Measurements from ENCODE around the gene OPRM1. TPM values are rescaled to one million over a fixed set of nuclear protein-coding genes. Genes with fewer than 3 reads are reported as not detected.

The OPRM1 gene
- total and polyA plus RNA-seq, 2 of the 8 experiments (the other 6 are each of a cell fraction or from before 2014, with no cell fraction given): not detected

DNA sequence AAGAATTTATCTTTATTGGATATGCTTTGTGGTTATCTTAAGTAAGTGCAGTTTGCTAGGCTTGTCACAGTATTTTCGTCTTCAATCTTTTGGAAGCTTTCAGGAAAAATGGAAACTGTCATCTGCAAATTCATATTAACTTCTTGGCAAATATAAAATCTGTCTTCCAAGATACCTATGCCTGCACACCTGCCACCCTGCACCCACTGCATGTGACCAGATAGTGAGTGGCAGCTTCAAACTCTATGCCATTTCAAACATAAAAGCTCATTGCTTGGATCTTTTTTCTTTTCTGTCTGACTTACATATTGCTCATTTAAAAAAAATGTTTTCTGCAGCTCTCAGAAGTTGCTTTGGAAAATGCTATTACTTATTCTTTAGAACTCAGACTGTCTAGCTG is 14.1 kb downstream of the OPRM1 start:
- no peak overlapping the region for H3K27ac ChIP-seq (ENCODE audit: low read depth, low read length)
- no peak overlapping the region for H4K91ac ChIP-seq (replicated peaks; ENCODE audit: insufficient read length, low read length)
- H3K56ac ChIP-seq (replicated peaks; ENCODE audit: insufficient read length, low read depth, low read length): no peak overlapping the region
- no peak overlapping the region for H2BK5ac ChIP-seq (ENCODE audit: low read depth, low read length)
- no peak overlapping the region for H3K23ac ChIP-seq (ENCODE audit: insufficient read length)
- no peak overlapping the region for H2AFZ ChIP-seq (ENCODE audit: low read length)
- no peak overlapping the region for H3K4me3 ChIP-seq (ENCODE audit: extremely low read depth in 1 of 4, insufficient read depth in 2 of 4, low read depth in 3 of 4, low read length in 4 of 4)
- no peak overlapping the region for H3K14ac ChIP-seq (ENCODE audit: insufficient read length)
- no peak overlapping the region for H3K4ac ChIP-seq (replicated peaks; ENCODE audit: insufficient read length, low read depth, low read length)
- H2BK120ac ChIP-seq (replicated peaks; ENCODE audit: low read depth, low read length): no peak overlapping the region
- 92% methylated on average over 1 of the region's 1 CpG; no CpG with 5 or more reads in 1 of the 2 experiments for WGBS, 2 experiments (ENCODE audit: extremely low coverage in 1 of 2, insufficient coverage in 1 of 2, insufficient read length in 1 of 2, insufficient replicate concordance in 2 of 2, low coverage in 1 of 2, low lambda C conversion rate in 2 of 2, missing lambda C conversion rate in 1 of 2)
- no peak overlapping the region for H4K8ac ChIP-seq (ENCODE audit: extremely low read depth, insufficient read depth, low read length)
- H3K9me3 ChIP-seq (ENCODE audit: insufficient read depth in 2 of 2, low read depth in 1 of 2, low read length in 1 of 2): no peaks in the 10 kb centered on the region
- no peaks in the 10 kb centered on the region for H3K23me2 ChIP-seq (ENCODE audit: low read depth, low read length)
- H3K79me2 ChIP-seq (ENCODE audit: control insufficient read depth in 1 of 2, insufficient read depth in 2 of 2, low read length in 2 of 2): no peaks in the 10 kb centered on the region
- no peak for FAIRE-seq
- DNase-seq (ENCODE audit: low read depth in 1 of 2, low spot score in 2 of 2): no peak
- H2AK5ac ChIP-seq (ENCODE audit: low read depth, low read length): no peak overlapping the region
- H3K27me3 ChIP-seq (replicated peaks in 1 of 4; ENCODE audit: control insufficient read depth in 3 of 4, extremely low read depth in 1 of 4, insufficient read depth in 3 of 4, low read length in 3 of 4): no peaks in the 10 kb centered on the region
- H3K4me1 ChIP-seq (replicated peaks in 1 of 4; ENCODE audit: control insufficient read depth in 3 of 4, insufficient read depth in 4 of 4, low read length in 3 of 4): peaks cover 0 to 2% (median 0%) of the 10 kb centered on the region in 4 experiments; a peak in 2 of 7 replicates
- H3K36me3 ChIP-seq (ENCODE audit: control insufficient read depth in 2 of 4, insufficient read depth in 4 of 4, low read length in 3 of 4): no peaks in the 10 kb centered on the region
- H2BK20ac ChIP-seq (ENCODE audit: low read length): no peak overlapping the region
- H3K18ac ChIP-seq (ENCODE audit: extremely low read depth, low read length): no peak overlapping the region
- H4K20me1 ChIP-seq (replicated peaks in 1 of 2; ENCODE audit: control insufficient read depth in 1 of 2, insufficient read depth in 2 of 2, low read length in 2 of 2): no peaks in the 10 kb centered on the region
- H3K79me1 ChIP-seq (ENCODE audit: low read depth, low read length): no peaks in the 10 kb centered on the region
- no peak overlapping the region for H3K9ac ChIP-seq (replicated peaks in 1 of 4; ENCODE audit: extremely low read depth in 1 of 4, low read depth in 3 of 4, low read length in 3 of 4)
- CTCF ChIA-PET (ENCODE audit: partially characterized antibody): no interaction called here
- no peak overlapping the region for H4K5ac ChIP-seq (ENCODE audit: insufficient read length, low read depth, low read length)
- TF ChIP-seq EGR1 (IDR thresholded peaks at IDR 0.05; ENCODE audit: borderline replicate concordance, low read depth, low read length): no peak
- TF ChIP-seq BRCA1 (IDR thresholded peaks at IDR 0.05; ENCODE audit: low read depth, low read length): no peak
- no peak for TF ChIP-seq MAFK (IDR thresholded peaks at IDR 0.05; ENCODE audit: low read depth, low read length)
- no peak for TF ChIP-seq JUND (IDR thresholded peaks at IDR 0.05; ENCODE audit: low read length)
- no peak for TF ChIP-seq CREB1 (IDR thresholded peaks at IDR 0.05)
- TF ChIP-seq JUN (IDR thresholded peaks at IDR 0.05; ENCODE audit: low read depth, low read length): no peak
- no peak for TF ChIP-seq SRF (IDR thresholded peaks at IDR 0.05; ENCODE audit: low read depth, low read length)
- no peak for TF ChIP-seq HDAC6 (IDR thresholded peaks at IDR 0.05; ENCODE audit: low read depth, low read length)
- no peak for TF ChIP-seq SP4 (IDR thresholded peaks at IDR 0.05; ENCODE audit: low read length)
- TF ChIP-seq BACH1 (IDR thresholded peaks at IDR 0.05; ENCODE audit: low read length): no peak
- TF ChIP-seq SIRT6 (IDR thresholded peaks at IDR 0.05; ENCODE audit: low read length): no peak
- no peak for TF ChIP-seq POU5F1 (IDR thresholded peaks at IDR 0.05; ENCODE audit: low read depth, low read length)
- no peak for TF ChIP-seq NANOG (IDR thresholded peaks at IDR 0.05; ENCODE audit: insufficient read depth, low read depth, low read length, poor library complexity, severe bottlenecking)
- no peak for TF ChIP-seq SAP30 (IDR thresholded peaks at IDR 0.05; ENCODE audit: insufficient read depth, insufficient replicate concordance, low read length)
- H3K4me2 ChIP-seq (ENCODE audit: insufficient read depth in 1 of 2, low read depth in 2 of 2, low read length in 2 of 2): no peak overlapping the region
- no peak overlapping the region for H2BK12ac ChIP-seq (ENCODE audit: low read depth, low read length)
- POLR2A ChIA-PET (ENCODE audit: partially characterized antibody): no interaction called here
- no peak overlapping the region for H2BK15ac ChIP-seq (ENCODE audit: low read length)

Data from H1 (cell line).